ENCODE data around the gene DPH1.
A peak's percentile ranks its signal among the peaks of the same experiment; 100 is the strongest.

Gene DPH1

DNA sequence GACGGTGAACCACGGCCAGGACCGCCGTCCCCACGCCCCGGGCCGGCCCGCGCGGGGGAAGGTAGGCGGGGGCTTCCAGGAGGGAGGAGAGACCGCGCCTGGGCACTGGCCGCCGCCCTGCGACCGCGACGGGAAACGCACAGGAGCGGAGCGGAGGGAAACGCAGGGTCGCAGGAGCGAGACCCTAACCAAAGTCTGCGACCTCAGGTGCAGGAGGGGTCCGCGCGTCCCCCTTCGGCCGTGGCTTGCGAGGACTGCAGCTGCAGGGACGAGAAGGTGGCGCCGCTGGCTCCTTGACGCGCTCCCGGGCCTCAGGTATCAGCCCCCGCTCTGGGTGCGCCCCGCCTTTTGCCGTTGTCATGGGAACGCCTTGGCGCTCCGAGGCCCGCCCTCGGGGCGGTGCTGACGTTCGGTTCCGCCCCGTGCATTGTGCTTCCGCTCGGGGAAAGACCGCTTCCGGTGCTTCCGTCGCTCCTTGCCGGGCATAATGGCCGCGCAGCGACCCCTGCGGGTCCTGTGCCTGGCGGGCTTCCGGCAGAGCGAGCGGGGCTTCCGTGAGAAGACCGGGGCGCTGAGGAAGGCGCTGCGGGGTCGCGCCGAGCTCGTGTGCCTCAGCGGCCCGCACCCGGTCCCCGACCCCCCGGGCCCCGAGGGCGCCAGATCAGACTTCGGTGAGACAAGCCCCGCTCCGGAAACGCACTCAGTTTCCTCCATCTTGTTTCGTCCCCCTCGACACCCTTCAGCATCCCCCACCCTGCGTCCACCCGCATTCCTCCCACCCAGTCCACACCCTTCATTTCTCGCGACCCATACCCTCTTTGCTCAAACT lies 11.8 kb downstream of the DPH1 start, which contains the start of gene OVCA2:
TSS of gene OVCA2 (plus strand) at position 462 of the 829 bp plus-strand sequence. CDS start at position 488, 26 bp downstream.
- in situ Hi-C loops (cut with HindIII; ENCODE audit: low pct_ligation_motif_present, low pct_unique_long_range_greater_than_20kb, low sequenced_read_pairs): loop anchor here (25.0 kb wide), 1 partner anchor 154 kb away; no protein-coding TSS in a partner anchor
- peak; percentile 97 for DNase-seq

DNA sequence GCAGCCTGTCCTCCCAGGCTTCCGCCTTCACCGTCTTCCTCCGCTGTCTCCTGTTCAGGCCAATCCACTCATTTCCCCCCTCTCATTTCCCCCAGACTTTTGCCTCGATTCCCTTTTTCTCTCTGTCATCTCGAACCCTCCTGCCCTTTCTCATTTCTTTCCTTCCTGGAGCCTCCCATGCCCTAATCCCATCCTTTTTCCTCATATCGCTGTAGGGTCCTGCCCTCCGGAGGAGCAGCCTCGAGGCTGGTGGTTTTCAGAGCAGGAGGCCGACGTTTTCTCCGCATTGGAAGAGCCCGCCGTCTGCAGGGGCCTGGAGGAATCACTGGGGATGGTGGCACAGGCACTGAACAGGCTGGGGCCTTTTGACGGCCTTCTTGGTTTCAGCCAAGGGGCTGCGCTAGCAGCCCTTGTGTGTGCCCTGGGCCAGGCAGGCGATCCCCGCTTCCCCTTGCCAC lies 12.5 kb downstream of the DPH1 start:
- in situ Hi-C loops (cut with HindIII; ENCODE audit: low pct_ligation_motif_present, low pct_unique_long_range_greater_than_20kb, low sequenced_read_pairs): loop anchor here (25.0 kb wide), 1 partner anchor 155 kb away; no protein-coding TSS in a partner anchor
- DNase-seq: peak; percentile 65

DNA sequence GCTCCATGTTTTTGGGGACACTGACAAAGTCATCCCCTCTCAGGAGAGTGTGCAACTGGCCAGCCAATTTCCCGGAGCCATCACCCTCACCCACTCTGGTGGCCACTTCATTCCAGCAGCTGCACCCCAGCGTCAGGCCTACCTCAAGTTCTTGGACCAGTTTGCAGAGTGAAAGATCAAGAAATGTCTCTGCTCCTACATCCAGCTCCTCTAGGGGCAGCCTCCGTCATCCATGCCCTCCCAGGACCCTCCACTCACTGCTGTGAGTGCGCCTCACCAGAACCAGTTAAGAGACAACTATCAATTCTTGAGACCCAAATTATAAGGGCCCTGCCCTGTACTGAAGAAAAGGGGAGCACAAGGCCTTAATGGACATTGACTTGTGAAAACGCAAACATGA lies 13.0 kb downstream of the DPH1 start:
- in situ Hi-C loops (cut with HindIII; ENCODE audit: low pct_ligation_motif_present, low pct_unique_long_range_greater_than_20kb, low sequenced_read_pairs): loop anchor here (25.0 kb wide), 1 partner anchor 156 kb away; no protein-coding TSS in a partner anchor
- no peak for DNase-seq

DNA sequence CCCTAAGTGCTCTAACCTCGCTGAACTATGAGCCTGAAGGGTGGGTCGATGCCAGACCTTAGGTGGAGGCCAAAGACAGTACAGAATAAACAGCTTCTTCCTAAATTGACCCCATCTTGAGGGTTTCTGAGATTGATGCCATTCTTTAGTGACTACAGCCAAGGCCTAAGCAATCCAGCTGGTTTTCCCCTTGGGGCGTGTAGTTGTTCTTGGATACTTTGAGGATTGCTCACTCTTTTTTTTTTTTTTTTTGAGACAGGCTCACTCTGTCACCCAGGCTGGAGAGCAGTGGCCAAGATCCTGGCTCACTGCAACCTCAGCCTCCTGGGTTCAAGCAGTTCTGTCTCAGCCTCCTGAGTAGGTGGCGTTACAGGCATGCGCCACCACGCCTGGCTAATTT lies 13.8 kb downstream of the DPH1 start:
- peak; percentile 62 for DNase-seq
- in situ Hi-C loops (cut with HindIII; ENCODE audit: low pct_ligation_motif_present, low pct_unique_long_range_greater_than_20kb, low sequenced_read_pairs): loop anchor here (25.0 kb wide), 1 partner anchor 156 kb away; no protein-coding TSS in a partner anchor

DNA sequence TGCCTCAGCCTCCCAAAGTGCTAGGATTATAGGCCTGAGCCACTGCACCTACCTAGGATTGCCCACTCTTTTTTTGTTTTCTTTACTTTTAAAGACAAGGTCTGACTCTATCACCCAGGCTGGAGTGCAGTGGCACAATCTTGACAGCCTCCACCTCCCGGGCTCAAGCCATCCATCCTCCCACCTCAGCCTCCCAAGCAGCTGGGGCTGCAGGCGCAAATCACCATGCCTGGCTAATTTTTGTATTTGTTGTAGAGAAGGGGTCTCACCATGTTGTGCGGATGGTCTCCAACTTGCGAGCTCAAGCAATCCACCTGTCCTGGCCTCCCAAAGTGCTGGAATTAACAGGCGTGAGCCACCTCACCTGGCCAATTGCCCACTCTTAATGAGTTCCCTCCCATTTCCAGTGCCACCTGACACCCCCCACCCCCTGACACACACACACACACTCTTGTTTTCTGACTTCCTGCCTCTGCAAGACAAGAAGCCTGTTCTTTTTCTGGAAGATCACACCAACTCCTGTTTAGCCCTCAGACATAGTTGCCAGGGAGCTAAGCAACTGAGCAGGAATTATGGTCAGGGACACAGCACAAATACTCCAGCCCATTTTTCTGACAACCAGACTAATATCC lies 14.4 kb downstream of the DPH1 start:
- no peak for DNase-seq
- in situ Hi-C loops (cut with HindIII; ENCODE audit: low pct_ligation_motif_present, low pct_unique_long_range_greater_than_20kb, low sequenced_read_pairs): loop anchor here (25.0 kb wide), 1 partner anchor 157 kb away; no protein-coding TSS in a partner anchor

DNA sequence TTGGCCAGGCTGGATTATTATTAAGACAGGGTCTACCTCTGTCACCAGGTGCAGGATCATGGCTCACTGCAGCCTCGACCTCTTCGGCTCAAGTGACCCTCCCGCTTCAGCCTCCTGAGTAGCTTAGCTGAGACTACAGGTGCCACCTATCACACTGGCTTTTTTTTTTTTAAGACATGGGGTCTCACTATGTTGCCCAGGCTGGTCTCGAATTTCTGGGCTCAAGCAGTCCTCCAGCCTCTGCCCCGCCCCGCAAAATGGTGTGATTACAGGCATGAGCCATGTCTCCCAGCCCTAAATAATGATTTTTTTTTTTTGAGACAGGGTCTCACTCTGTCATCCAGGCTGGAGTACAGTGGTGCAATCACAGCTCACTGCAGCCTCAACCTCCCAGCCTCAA lies 17.6 kb downstream of the DPH1 start:
- in situ Hi-C loops (cut with HindIII; ENCODE audit: low pct_ligation_motif_present, low pct_unique_long_range_greater_than_20kb, low sequenced_read_pairs): loop anchor here (25.0 kb wide), 1 partner anchor 160 kb away; no protein-coding TSS in a partner anchor
- no peak for DNase-seq

DNA sequence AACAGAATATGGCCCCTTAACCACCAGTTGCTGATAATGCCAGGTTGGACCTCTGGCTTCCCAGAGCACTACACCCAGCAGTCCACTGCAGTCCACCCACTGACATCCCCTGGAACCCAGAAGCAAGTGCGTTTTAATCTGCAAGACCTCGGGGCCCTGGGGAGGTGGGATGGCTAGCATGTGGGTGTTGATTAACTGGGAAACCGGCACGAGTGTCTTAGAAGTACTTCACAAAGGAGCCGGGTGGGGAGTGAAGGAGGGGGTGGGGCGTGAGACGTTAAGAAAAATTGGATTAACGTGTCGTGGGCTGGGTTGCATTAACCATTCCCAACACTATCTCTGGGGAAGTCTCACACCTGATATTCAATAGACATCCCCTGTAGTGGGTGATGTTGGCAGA lies 18.9 kb downstream of the DPH1 start:
- in situ Hi-C loops (cut with HindIII; ENCODE audit: low pct_ligation_motif_present, low pct_unique_long_range_greater_than_20kb, low sequenced_read_pairs): loop anchor here (25.0 kb wide), 1 partner anchor 162 kb away; no protein-coding TSS in a partner anchor
- peak; percentile 34 for DNase-seq

DNA sequence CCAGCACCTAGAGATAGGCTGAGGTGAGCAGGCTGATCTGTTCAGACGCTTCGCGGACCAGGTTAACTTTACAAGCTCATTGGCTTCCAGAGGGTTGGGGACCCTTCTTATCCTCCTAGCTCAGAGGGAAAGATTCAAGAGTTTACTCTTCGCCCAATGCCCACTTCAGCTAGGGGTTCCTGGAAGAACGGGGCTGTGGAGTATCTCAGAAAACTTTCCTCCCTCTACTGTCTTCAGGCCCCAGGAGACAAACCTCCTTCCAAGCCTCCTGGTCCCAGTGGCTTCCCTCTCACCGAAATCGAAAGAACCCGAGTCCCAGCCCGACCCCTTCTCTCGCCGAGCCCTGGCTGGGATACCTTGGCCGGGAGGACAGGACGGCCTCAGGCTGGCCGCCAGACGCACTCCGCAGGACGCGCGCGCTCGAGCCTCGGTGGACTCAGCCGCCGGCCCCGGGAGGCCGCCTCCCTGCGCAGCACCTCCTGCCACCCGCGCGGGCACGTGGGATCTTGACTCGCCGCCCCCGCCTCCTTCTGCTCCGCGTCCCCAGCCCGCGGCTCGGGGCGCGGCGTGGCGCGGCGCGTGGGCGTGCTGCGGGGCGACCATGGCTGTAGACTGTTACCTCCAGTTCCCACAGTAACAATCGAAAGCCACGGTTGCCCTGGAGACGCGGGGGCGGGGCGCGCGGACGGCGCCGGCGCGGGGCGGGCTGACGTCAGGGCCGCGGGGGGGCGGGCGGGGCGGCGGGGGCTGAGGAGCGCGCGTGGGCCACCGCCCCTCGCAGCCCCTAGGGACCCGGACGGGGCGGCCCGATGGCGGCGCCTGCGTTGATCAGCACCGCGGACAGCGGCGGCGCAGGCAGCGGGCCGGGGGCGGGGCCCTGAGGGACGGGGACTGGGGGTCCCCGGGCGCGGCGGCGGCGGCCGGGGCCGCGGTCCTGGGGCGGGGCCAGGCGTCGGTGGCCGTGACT lies 19.7 kb downstream of the DPH1 start:
- in situ Hi-C loops (cut with HindIII; ENCODE audit: low pct_ligation_motif_present, low pct_unique_long_range_greater_than_20kb, low sequenced_read_pairs): loop anchor here (25.0 kb wide), 1 partner anchor 162 kb away; no protein-coding TSS in a partner anchor
- DNase-seq: peak; percentile 83

DNA sequence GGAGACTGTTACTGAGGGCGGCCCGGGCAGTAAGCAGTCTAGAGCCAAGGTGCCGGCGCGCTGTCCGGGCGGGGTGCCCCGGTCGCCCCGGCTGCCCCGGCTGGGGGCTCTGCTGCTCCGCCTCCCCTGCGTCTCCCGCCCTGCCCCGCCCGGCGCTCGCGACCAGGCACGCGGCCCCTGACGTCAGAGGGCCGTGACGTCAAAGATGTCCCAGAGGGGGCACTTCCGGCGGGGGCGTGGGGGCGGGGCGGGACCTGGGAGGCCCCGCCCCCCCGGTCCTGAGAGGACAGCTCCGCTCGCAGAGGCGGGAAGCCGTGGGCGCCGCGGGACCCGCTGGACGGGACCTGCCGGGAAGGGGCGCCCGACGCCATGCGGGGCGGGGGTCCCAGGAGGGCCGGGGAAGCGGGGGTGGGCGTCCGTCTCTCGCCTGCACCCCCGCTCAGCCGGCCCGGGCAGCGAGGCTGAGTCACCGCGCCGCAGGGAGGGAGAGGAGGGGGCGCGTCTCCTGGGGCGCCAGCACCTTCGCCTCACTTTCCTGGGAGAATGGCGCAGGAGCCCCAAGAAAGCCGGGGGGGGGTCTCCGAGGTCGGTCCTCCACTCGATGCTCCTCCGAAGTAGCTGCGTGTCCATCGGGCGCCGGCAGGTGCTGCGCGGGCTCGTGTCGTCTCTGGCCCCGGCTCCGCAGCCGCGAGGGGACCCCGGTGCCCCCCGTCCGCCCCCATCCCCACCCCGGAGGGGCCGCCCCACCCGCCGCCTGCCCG lies 20.5 kb downstream of the DPH1 start:
- in situ Hi-C loops (cut with HindIII; ENCODE audit: low pct_ligation_motif_present, low pct_unique_long_range_greater_than_20kb, low sequenced_read_pairs): no loop called here
- peak; percentile 81 for DNase-seq

DNA sequence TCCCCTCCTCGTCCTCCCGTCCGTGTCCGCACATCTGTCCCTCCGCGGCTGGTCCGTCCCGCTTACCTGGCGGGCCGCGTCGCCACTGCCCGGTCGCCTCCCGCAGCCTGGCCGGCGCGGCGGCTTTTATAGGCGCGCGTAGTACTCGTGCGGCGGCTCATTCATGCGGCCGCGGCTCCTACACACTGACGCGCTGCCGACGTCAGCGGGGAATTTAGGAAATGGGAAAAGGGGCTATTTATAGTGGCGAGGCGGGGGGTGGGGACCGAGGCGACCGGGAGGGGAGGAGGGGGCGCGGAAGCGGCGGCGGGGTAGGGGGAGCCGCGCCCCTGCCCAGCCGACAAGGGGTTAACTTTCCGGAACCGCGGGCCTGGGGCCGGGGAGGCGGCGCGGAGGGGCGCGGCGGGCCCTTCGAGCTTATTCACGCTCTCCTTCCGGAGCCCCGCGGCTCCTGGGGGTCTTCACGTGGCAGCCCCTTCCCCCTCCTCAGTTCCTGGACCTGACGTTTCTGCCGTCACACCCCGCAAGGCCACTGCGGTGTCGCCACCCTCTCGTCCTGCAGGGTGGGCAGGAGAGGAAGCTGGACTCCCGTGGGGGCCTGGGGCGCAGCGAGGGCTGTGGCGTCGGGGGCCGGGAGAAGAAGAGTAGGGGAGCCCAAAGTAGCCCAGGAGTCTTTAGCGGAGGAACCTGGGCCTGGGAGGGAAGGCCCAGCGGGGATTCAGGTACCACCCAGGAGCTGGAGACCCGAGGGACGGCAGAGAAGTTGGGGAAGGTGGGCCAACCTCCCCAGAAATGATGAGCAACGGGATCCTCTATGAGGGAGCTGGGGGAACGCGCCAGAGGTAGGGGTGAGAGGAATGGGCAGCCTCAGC lies 21.3 kb downstream of the DPH1 start:
- in situ Hi-C loops (cut with HindIII; ENCODE audit: low pct_ligation_motif_present, low pct_unique_long_range_greater_than_20kb, low sequenced_read_pairs): no loop called here
- DNase-seq: peak; percentile 40

DNA sequence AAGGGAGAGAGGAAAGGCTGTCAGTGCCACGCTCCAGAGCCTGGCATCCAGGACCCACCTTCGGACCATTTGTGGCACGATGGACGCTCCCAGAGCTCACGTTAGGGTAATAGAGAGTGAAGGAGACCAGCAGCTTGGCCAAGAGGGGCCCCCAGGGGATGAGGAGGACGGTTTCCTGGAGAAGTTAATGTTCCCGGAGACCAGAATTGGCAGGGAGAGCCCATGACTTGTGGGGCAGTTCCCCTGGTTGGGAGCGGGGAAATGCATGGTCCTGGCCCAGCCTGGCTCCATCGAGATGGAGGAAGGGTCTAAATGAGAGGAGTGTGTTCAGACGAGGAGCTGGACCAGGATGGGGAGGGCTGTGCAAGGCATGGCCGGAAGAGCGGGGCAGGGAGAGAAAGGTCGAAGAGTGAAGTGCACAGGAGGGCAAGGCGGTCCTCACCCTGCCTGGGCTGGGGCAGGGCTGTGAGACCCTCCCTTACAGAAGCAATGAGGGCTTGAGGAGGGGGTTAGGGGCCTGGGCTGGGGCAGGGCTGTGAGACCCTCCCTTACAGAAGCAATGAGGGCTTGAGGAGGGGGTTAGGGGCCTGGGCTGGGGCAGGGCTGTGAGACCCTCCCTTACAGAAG lies 22.1 kb downstream of the DPH1 start:
- in situ Hi-C loops (cut with HindIII; ENCODE audit: low pct_ligation_motif_present, low pct_unique_long_range_greater_than_20kb, low sequenced_read_pairs): no loop called here
- no peak for DNase-seq

DNA sequence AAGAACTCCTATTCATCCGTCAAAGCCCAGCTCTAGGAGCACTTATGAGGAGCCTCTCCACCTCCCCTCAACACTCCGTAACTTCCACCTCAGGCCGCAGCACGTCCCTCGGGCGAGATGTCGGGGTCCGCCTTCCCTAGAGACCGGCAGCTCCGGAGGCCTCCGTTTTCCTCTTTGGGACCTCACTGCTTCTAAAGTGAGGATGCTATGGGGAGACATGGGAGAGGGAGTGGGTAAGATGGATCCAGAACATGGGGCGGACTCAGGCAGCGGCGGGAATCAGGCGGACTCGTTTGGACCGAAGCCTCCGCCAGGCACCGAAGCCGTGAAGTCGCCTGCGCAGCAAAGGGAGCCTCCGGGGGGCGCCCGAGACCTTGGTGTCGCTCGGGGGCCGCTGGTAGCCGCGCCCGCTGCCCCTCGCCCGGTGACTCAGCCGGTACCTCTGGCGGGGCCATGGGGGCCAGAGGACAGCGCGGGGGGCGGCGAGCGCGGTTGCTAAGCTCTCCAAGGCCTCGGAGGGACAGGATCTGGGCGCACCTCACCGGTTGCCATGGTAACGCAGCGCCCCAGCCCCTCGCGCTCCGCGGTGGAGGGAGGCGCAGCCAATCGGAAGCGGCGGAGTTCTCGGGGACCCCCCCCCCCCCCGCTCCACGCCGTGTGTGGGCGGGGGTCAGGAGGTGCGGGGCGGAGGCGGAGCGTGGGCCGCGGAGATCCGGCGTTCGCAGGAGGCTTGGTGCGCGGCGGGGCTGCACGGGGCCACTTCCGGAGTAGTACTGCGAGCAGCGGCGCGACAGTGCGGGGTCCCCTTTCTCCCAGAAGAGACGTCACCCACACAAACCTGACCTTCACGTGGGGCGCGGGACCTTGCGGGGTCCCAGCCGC lies 23.7 kb downstream of the DPH1 start:
- DNase-seq: peak; percentile 76
- in situ Hi-C loops (cut with HindIII; ENCODE audit: low pct_ligation_motif_present, low pct_unique_long_range_greater_than_20kb, low sequenced_read_pairs): no loop called here

DNA sequence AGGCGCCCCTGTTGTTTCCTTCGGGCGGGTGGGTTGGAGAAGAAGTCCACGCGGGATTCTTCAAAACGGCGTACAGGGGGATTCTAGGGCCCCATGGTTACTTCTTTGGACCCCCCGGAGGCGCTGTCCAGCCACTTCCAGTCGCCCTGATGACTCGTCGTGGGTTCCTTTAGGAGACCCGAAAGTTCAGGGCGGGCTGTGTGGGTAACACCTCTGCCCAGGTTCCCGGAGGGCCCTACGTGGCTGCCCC lies 24.2 kb downstream of the DPH1 start:
- DNase-seq: no peak
- in situ Hi-C loops (cut with HindIII; ENCODE audit: low pct_ligation_motif_present, low pct_unique_long_range_greater_than_20kb, low sequenced_read_pairs): no loop called here

DNA sequence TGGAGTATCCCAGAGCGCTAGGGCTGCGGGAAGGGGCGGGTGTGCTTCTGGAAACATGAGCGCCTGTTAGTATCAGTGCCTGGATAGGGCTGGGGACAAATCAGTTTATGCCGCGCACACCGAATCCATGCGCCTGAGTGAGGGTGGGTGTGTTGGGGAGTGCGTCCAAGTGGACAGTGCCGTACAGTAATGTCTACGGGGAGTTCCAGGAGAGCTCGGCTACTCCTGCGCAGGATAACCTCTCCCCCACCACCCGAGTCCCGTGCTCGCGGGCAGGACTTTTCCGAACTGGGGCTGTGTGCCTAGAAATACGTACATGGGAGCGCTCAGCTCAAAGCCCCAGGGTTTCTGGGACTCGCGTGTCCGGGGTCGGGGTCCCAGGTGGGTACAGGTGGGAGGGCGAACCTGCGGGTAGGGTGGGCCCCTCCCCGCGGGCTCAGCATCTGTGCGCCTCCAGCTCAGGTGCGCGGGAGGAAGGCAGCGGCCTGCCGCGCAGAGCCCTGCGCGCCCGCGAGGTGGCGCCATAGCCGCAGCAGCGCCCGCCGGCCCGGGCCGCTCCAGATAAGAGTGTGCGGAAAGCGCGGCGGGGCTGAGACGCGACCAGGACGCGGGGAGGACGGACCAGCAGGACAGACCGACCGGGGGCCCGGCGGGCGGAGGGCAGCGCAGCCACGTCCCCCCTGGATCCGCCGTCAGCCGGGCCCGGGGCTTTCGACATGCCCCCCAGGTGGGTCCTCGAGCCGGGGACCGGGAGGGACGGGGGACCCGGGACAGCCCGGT lies 24.7 kb downstream of the DPH1 start, which contains the start of gene HIC1:
TSS of gene HIC1 (plus strand) at position 592 of the 780 bp plus-strand sequence. CDS start 1,588 bp downstream, outside the sequence.
- in situ Hi-C loops (cut with HindIII; ENCODE audit: low pct_ligation_motif_present, low pct_unique_long_range_greater_than_20kb, low sequenced_read_pairs): no loop called here
- DNase-seq: peak; percentile 79

All from ACHN (cell line).